Mesothelial cell of epicardium (in vitro differentiated cells): ENCODE data around the gene B3GNT2. TPM values are rescaled to one million over a fixed set of nuclear protein-coding genes. Genes with fewer than 3 reads are reported as not detected.

Experiments
- DNase-seq, 2 experiments: peaks; one replicate each; pipeline ENCODE4 v3.0.0; 2021; ENCODE audit warnings: low spot score in 2 of 2; ENCODE audit not compliant: unreplicated experiment in 2 of 2
- H3K27ac Mint-ChIP-seq: 2 replicates; pipeline ENCODE4 v1.8.0; 2021; ENCODE audit warnings: mixed read lengths
- H3K27me3 Mint-ChIP-seq: 2 replicates; pipeline ENCODE4 v1.8.0; 2021; ENCODE audit warnings: low read depth, mixed read lengths
- H3K36me3 Mint-ChIP-seq: 2 replicates; pipeline ENCODE4 v1.8.0; 2021; ENCODE audit warnings: mixed read lengths
- H3K4me1 Mint-ChIP-seq: 2 replicates; pipeline ENCODE4 v1.8.0; 2021; ENCODE audit warnings: mixed read lengths
- H3K4me3 Mint-ChIP-seq: 2 replicates; pipeline ENCODE4 v1.8.0; 2021; ENCODE audit warnings: mild to moderate bottlenecking, moderate library complexity, mixed read lengths
- H3K9me3 Mint-ChIP-seq: 2 replicates; pipeline ENCODE4 v1.8.0; 2021; ENCODE audit warnings: mixed read lengths
- CTCF ChIP-seq: fragments of 200-600 bp; sonication (generic); IDR thresholded peaks from one replicate; pipeline ENCODE4 v1.5.0; 2021; ENCODE audit warnings: antibody characterized with exemption; ENCODE audit not compliant: unreplicated experiment
- total RNA-seq: library from RNA; stranded (reverse); gene quantifications from 3 replicates; pipeline ENCODE4 v1.2.1, GENCODE V29; 2021

The B3GNT2 gene
- total RNA-seq, 1 donor from 2014 or later: 24.8 TPM

- no peaks in the 10 kb centered on the region for H3K27me3 Mint-ChIP-seq
- DNase-seq: no peak
- no peaks in the 10 kb centered on the region for H3K9me3 Mint-ChIP-seq
- H3K4me3 Mint-ChIP-seq: no peak overlapping the region
- no peak for TF ChIP-seq CTCF
- no peak overlapping the region for H3K27ac Mint-ChIP-seq
- peaks cover 5% of the 10 kb centered on the region for H3K36me3 Mint-ChIP-seq
- H3K4me1 Mint-ChIP-seq: peaks cover 9% of the 10 kb centered on the region
Measured at GRCh38 chr2:62234755-62235655, 39.1 kb downstream of the B3GNT2 start.

DNA sequence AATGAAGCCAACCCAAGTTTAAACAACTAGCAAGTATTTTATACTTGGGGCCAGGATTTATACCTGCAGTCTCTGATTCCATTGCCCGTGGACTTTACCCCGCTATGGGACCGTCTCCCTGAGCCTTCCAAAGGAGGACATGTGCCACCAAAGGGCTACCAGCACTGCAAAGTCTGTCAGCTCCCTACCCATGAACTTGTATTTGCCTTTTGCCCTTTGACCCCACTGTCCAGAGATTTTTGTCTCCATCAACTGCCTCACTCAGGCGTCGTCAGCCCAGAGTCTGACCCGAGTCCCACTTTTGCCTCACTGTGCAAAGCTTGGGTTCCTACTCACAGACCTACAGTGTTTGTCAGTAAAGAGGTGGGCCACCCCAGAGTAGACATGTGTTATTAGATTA lies 40.6 kb downstream of the B3GNT2 start:
- Mint-ChIP-seq H3K4me1 (peaks cover 9% of the 10 kb centered on the region), H3K4me3 (no peak overlapping the region), H3K27ac (no peak overlapping the region), H3K36me3 (no peaks in the 10 kb centered on the region), H3K9me3 (no peaks in the 10 kb centered on the region), H3K27me3 (no peaks in the 10 kb centered on the region)
- no peak for DNase-seq
- no peak for TF ChIP-seq CTCF

- Mint-ChIP-seq H3K27me3 (no peaks in the 10 kb centered on the region), H3K4me3 (no peak overlapping the region), H3K36me3 (no peaks in the 10 kb centered on the region), H3K27ac (no peak overlapping the region), H3K9me3 (no peaks in the 10 kb centered on the region), H3K4me1 (no peaks in the 10 kb centered on the region)
- DNase-seq: no peak
- no peak for TF ChIP-seq CTCF
Measured at GRCh38 chr2:62238236-62238635, 42.3 kb downstream of the B3GNT2 start.

DNA sequence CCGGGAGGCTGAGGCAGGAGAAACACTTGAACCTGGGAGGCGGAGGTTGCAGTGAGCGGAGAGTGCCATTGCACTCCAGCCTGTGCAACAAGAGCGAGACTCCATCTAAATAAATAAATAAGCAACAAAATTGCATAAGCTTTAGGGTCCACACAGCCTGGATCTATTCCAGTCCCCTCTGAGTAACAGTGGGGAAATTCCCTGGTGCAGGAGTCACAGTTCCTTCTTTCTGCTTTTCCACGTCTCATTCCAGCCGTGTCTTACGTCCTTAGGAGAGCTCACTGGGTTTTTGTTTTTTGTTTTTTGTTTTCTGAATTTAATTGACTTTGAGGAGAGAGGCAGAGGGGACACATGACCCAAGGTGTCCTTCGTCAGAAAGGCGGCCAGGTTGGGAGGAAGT lies 44.6 kb downstream of the B3GNT2 start:
- Mint-ChIP-seq H3K36me3 (no peaks in the 10 kb centered on the region), H3K9me3 (no peaks in the 10 kb centered on the region), H3K4me1 (no peaks in the 10 kb centered on the region), H3K4me3 (no peak overlapping the region), H3K27ac (no peak overlapping the region), H3K27me3 (no peaks in the 10 kb centered on the region)
- DNase-seq: no peak
- no peak for TF ChIP-seq CTCF

DNA sequence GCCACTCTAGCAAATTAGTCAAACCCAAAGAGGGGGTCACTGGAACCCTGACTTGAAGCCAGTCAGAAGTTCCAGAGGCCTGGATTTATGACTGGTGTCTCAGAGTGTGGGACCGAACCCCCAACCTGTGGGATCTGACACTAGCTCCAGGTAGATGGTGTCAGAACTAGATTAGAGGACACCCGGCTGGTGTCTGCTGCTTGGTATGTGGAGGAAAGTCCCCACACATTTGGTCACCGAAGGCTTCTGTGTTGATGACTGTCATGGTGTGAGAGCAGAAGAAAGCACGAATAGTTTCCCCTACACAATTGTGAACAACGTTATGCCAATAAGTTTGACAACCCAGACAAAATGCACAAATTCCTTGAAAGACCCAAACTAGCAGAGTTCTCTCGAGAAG lies 48.1 kb downstream of the B3GNT2 start:
- no peaks in the 10 kb centered on the region for H3K36me3 Mint-ChIP-seq
- no peaks in the 10 kb centered on the region for H3K9me3 Mint-ChIP-seq
- H3K4me3 Mint-ChIP-seq: no peak overlapping the region
- H3K4me1 Mint-ChIP-seq: peaks cover 6% of the 10 kb centered on the region
- H3K27me3 Mint-ChIP-seq: no peaks in the 10 kb centered on the region
- no peak overlapping the region for H3K27ac Mint-ChIP-seq
- TF ChIP-seq CTCF: no peak
- DNase-seq: no peak
